ENCODE measurements around the gene ZDHHC19.
"Not testable (repeated sequence)": the region's sequence is repeated elsewhere in the genome, so short reads cannot be mapped to it uniquely, and the experiment has no call there.

The ZDHHC19 gene

DNA sequence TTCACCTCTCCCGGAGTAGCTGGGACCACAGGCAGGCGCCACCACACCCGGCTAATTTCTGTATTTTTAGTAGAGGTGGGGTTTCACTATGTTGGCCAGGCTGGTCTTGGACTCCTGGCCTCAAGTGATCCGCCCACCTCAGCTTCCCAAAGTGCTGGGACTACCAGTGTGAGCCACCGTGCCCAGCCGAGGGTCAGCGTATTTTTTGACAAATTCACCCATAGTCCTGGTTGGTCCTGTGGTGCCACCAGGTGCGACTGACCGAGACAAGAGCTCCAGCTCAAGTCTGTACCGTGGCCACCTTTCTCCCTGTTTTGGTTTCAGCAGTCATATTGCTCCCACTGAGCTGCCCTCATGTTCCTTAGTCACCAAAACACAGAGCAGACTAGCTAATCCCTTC, 13.9 kb upstream of the ZDHHC19 start:
- no peak for DNase-seq

DNA sequence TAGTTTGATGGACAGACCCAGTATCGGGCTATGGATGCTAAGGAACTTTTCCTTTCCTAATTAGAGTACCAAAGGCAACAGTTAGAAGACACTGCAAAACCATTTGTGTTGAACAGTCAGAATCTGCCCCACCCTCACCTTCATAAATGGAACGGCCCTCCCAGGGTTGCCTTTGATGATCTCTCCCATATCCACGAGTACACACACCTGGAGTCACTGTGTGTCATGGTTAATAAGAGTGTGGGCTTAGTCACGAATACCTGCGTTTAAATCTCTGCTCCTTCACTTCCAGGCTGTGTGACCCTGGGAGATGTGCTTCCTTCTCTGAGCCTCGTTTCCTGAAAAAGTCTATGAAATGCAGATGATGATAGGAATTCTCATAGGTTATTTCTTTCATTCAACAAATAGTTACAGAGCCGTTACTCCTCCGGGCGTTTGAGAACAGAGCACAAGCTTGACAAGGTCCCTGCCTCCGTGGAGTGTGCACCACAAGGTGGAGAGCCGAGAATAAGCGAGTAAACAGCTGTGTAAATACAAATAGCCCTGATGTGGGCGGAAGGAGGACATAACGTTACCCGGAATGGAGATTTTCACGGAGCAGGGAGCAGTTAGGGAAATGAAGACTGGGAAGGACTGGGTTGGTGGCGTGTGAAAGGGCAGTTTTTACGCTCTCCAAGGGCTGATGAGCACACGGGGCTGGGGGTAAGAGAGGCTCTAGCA, 11.8 kb upstream of the ZDHHC19 start:
- no peak for DNase-seq

DNA sequence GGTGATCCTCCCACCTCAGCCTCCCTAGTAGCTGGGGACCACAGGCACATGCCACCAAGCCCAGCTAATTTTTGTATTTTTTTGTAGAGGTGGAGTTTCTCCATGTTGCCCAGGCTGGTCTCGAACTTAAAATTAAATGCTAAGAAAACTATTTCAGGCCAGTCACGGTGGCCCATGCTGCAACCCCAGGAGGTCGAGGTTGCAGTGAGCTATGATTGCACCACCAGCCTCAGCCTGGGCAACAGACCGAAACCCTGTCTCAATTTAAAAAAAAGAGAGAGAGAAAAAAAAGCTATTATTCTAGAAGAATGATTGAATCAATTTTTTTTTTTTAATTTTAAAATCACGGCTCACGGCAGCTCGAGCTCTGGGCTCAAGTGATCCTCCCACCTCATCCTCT, 9.8 kb upstream of the ZDHHC19 start:
- DNase-seq, result no peak

DNA sequence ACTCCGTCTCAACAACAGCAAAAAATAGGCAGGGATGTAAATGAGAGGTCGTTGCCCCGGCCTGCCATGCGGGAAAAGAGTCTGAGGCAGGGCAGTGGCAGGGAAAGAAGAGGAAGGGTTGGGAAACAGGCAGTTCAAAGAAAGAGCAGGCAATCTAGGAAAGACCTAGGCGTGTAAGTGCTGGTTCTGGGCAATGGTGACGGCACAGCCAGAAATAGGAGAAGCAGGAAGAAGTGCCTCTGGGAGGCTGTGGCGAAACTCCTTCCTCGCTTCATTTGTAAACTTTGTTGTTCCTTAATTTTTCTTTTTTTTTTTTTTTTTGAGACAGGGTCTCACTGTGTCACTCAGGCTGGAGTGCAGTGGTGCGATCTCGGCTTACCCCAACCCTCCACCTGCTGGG, 9.4 kb upstream of the ZDHHC19 start:
- no peak for DNase-seq

DNA sequence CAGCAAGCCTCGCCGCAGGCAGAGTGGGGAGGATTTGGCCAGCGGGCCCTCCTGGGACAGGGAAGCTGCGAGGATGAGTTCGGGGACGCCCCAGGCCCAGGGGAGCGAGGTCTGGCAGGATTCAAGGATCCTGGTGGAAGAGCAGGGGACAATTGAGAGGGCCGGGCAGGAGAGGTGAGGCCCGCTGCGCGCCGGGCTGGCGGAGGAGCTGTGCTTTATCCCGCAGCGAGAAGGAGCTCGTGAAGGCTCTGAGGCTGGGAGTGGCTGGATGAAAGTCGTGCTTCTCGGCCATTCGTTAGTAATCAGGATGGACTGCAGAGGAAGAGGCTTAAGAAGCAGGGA, 8.7 kb upstream of the ZDHHC19 start:
- no peak for DNase-seq

DNA sequence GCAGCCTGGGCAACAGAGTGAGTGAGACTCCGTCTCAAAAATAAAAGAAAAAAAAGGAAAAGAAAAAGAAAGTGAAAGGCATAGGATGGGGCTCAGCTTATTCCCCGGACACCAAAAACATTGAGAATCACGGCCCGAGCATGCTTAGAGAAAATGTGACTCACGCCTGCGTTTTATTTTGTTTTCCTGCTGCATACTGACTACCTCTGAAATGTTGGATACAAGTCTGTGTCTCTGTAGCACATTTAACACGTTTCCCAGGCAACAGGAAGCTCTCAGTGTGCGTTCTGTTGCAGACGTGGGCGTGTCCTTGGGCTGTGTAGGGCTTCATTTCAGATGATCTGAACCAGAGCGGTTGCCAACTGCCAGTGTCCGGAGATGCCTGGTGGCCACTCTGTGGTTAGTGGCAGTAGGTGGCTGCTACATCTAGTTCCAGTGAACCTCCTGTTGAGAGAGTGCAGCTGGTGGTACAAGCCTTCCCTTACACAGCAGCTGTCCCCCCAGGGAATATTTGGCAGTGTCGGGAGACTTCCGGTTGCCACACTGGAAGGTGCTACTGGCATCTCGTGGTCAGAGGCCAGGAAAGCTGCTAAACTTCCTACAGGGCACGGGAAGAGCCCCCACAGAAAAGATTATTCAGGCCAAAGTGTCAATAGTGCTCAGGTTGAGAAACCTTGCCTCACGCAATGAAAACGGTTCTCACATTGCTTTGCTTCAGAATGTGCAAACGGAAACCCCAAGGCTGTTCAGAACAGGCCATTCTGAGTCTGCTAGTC, 8.2 kb upstream of the ZDHHC19 start:
- DNase-seq, result peak; percentile 61

DNA sequence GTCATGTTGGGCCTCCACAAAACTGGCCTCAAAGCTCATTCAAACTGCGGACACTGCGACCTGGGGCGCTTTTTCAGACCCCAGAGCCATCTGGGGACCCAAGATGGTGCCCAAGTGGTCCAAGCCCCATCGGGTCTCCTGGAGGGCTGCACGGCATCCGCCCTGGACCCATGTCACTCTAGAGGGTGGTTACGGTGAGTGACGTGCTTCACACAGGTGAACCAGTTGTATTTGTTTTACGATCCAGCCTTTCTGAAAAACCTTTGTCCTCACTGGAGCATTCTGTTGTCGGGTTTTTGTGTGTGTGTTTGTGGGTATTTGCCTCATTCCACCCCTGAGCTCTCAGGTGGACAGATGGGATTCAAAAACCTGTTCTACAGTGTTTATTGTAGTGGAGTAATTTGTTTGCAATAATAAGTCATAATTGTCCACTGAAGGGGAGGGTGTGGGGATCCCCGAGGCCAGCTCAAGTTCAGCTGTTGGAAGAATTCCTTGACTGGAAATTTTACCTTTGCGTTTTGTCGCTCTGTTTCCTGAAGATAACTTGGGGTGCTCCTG, 7.0 kb upstream of the ZDHHC19 start:
- DNase-seq, result no peak

DNA sequence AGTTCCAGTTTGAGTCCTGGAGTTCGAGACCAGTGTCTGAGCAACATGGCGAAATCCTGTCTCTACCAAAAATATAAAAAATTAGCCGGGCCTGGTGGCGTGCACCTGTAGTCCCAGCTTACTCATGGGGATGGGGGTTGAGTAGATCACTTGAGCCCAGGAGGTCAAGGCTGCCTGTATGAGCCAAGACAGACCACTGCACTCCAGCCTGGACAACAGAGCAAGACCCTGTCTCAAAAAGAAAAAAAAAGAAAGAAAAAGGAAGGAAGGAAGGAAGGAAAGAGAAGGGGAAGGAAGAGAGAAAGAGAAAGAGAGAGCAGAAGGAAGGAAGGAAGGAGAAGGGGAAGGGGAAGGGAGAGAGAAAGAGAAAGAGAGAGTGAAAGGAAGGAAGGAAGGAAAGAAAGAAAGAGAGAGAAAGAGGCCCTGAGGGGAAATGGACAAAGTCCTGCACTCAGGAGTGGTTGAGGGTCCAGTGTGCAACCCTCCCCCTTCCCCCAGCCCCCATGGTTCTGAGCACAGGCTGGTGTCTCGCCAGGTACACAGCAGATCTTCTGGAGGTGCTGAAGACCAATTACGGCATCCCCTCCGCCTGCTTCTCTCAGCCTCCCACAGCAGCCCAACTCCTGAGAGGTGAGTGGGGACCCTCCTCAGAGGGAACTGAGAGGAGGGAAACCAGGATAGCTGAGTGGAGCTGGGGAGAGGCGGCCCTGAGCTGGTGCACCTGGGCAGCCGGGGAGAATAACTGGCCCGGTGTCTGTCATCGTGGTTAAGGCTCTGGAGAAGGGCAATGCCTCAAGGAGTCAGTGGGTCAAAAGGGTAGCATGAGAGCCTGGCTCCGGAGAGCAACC, 6.3 kb upstream of the ZDHHC19 start:
- no peak for DNase-seq

DNA sequence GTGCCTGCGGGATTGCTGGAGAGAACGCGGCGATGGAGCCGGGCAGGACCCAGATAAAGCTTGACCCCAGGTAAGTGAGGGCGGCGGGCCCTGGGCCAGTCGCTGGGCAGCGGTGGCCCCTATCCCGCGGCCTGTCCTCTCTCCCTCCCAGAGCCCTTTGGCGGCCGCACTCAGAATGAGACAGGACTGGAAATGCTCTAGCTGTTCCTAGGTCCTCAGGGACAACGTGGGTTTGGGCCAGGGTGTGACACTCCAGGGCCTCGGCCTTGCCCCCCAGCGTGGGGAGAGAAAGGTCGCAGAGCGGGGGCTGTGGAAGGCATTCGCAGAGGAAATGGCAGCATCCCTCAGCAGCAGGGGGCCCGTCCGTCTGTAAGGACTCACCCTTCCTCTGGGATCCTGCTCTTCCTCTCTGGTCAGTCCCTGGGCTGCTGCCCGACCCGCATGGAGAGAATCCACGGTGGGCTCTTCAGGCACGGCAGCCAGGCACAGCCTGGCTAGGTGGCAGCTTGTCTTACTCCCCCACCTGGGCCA, 5.5 kb upstream of the ZDHHC19 start:
- DNase-seq, result no peak

DNA sequence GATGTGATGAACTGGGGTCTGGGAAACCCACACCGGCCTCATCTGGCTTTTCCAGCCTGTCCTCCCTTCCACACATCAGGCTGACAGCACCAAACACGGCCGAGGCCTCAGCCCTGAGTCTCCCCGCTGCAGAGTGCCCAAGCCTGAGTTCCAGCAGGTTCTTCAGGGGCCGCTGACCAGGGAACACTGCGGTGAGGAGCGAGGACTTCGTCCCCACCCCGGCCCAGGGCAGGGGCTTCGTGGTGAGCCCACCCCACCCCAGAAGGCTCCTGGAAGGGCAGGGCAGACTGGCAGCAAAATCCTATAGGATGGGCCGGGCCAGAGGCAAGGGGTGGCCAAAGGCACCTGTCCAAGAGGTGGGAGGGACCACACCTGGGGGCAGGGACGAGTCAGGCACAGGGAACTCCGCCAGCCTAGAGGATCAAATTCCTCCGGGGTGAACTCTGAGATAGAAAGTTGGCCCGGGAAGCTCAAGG, 4.9 kb upstream of the ZDHHC19 start, which contains the start of gene SLC51A:
SLC51A (plus strand) TSS at position 446 of the 476 bp plus-strand sequence. CDS start 179 bp downstream, outside the sequence.
- no peak for DNase-seq

DNA sequence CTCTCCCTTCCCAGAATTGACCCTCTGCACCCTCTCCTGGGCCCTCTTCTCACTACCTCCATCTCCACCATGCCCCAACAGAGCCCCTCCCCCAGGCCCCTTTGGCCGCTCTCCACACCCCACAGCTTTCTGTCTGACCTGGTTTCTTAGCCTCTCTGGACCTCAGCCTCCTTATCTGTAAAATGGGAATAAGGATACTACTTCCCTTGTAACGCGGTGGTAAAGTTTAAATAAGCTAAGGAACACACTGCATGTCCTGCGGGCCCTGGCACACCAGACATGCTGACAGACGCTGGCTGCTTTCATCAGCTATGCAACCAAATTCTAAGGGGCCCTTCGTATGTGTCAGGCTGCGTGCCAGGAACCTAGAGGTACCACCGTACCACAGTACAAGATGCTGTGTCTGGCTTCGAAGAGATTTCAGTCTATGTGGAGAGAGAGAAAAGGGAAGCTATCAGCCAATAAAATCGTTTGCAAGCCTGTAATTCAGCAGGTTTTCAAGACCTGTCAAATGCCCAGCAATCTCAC, 4.4 kb upstream of the ZDHHC19 start:
- no peak for DNase-seq

DNA sequence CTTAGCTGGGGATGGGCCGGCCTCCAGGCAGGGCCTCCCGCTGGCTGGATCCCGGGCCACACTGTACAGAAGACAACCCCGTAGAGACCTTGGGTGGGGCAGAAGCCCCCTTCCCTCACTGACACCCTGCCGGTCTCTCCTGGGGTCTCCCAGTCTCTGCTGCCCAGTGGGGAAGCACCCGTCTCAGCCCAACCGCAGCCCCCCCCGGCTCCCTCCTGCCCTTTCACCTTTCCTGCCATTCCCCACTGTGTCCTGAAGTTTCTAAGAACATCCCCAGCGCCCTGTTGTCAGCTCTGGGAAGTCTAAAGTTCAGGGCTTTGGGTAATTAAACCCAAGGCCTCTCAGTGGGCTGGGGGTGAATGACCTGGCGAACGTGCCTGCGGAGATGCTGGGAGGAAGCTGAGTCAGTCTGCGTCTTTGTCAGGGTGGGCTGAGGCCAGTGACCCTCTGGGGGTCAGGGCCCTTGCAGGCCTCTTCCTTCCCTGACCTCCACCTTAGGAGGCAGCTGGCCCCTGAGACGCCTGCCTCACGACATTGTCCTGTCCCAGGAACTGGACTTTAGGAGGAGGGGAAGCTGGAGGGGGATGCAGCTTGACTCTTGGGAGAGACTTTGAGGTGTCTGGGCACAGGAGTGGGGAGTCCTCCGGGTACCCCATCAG, 3.7 kb upstream of the ZDHHC19 start:
- no peak for DNase-seq

DNA sequence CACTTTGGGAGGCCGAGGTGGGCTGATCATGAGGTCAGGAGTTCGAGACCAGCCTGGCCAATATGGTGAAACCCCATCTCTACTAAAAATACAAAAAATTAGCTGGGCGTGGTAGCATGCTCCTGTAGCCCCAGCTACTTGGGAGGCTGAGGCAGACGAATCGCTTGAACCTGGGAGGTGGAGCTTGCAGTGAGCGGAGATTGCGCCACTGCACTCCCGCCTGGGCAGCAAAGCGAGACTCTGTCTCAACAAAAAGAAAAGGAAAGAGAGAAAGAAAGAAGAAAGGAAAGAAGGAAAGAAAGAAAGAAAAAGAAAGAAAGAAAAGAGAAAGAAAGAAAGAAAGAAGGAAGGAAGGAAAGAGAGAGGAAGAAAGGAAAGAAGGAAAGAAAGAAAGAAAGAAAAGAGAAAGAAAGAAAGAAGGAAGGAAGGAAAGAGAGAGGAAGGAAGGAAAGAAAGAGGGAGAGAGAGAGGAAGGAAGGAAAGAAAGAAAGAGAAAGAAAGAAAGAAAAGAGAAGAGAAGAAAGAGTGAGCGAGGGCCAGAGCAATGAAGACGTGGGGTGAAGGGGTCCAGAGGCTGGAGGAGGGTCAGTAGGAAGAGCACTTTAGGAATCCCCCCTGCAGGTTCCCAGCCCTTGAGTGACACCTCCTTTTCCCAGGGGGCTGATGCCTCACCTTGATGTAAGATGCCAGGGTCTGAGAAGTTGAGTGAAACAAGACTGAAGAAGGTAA, 1.1 kb downstream of the ZDHHC19 start:
- DNase-seq, result not testable (repeated sequence)

DNA sequence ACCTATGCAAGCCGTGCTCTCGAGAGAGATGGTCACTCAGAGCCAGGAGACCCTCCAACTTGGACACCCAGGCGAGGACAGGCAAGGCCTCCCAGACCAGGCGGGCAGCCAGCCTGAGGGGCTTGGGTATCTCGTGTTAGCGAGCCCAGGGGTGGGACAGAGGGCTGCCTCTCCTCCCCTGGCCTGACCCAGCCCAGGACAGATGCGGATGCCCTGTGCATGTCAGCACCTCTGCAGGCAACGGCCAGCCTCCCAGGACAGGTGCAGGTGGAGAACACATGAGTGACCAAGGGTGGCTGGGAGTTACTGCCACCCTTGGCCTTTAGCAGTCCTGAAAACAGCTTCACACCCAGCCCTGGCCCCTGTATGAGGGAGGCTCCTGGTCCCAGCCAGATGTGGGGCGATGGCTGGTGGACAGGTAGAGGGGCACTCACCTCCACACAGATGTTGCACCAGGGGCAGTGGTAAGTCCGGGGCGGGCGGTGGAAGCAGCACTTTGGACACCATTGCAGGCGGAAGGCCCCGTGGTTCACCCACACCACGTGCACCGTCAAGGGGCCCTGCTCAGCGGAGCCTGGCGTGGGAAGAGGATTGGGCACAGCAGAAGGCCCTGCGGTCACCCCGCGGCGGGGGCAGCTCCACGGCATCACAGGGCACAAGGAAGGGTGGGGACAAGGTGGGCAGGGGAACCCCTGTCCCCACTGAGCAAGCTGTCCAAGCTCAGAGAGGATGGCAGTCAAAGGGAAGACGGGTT, 2.1 kb downstream of the ZDHHC19 start:
- DNase-seq, result no peak

DNA sequence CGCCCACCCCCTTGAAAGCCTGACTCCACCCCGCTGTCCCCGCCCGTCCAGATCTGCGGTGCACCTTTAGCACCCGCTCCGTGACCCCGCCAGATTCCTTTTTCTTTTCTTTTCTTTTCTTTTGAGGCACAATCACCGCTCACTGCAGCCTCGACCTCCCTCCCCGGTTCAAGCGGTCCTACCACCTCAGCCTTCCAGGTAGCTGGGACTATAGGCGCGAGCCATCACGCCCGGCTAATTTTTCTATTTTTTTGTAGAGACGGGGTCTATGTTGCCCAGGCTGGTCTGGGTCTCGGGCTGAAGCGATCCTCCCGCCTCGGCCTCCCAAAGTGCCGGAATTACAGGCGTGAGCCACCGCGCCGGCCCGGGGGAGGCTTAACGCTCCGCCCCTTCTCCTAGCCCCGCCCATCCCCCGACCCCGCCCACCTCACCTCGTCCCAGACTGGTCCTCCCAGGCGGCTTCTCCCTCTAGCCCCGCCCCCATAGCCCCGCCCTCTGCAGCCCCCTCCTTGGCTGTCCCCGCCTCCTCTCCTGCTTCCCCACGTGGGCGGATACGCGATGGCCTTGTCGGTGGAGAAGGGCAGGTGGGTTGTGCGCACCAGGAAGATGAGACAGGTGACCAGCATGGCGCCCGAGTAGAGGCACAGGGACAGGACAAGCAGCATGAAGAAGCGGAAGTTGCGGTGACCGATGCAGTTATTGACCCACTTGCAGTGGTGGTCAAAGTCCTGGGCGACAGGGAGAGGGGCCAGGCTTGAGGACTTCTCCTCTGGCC, 3.2 kb downstream of the ZDHHC19 start:
- DNase-seq, result peak; percentile 47 to 54

DNA sequence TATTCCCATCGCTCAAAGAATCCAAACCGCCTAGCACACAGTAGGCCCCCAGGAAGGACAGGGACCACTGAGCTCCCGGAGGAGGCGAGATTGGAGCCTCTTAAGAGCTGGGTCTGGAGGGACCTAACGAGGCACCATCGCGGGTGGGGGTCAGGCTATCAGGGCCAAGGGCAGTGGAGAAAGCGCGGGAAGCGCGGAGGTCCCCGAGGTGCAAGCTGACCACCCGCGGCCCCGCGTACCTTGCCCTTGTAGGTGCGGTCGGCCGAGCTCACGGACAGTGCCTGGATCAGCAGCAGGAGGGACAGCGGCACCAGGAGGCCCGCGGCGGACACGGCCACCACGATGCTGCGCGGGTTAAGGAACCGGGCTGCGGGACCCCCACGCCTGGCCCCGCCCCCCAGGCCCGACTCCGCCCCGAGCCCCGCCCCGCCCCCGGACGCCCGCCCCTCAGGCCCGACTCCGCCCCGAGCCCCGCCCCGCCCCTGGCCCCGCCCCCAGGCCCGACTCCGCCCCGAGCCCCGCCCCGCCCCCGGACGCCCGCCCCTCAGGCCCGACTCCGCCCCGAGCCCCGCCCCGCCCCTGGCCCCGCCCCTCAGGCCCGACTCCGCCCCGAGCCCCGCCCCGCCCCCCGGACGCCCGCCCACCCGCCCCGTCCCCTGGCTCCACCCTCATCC, 3.9 kb downstream of the ZDHHC19 start:
- no peak for DNase-seq

DNA sequence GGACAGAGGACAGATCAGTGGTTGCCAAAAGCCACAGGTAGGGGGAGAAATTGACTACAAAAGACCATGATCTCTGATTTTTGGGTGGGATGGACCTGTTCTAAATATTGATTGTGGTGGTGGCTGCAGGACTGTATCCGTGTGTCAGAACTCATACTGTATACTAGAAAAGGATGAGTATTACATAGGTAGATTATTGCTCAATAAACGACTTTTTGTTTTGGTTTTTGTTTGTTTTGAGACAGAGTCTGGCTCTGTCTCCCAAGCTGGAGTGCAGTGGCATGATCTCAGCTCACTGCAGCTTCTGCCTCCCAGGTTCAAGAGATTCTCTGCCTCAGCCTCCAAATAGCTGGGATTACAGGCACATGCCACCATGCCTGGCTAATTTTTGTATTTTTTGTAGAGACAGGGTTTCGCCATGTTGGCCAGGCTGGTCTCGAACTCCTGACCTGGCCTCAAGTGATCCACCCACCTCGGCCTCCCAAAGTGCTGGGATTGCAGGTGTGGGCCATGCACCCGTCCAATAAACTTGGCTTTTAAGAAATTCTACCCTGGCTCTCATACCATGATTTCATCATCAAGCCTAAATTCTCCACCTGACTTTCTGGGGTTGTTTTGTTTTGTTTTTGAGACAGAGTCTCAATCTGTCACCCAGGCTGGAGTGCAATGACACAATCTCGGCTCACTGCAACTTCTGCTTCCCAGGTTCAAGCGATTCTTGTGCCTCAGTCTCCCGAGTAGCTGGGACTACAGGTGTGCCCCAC, 5.6 kb downstream of the ZDHHC19 start:
- not testable (repeated sequence) for DNase-seq

DNA sequence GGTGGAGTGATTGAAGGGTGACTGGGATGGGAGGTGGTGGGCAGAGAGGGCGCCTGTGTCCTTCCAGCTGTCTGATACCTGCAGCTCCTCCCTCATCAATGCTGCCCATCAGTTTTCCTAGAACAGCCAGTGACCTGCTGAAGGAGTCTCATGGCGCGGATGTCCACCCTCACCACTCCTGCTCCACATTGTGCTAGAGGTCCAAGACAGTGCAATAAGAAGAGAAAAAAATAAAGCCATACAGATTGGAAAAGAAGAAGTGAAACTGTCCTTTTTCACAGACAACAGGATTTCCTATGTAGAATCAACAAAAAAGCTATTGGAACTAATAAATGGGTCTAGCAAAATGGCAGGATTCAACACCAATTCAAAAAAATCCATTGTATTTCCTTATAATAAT, 7.4 kb downstream of the ZDHHC19 start:
- no peak for DNase-seq
